Sigmoid colon (tissue), 7 donors: Measurements from ENCODE around the gene RASSF5. TPM values are rescaled to one million over a fixed set of nuclear protein-coding genes. Genes with fewer than 3 reads are reported as not detected.

Experiments
- DNase-seq: peaks from one replicate; pipeline ENCODE4 v3.0.0-alpha.2; 2019
- H3K27ac ChIP-seq, 4 donors: fragments of 200-600 bp; sonication (generic); one replicate each; pipeline ENCODE4 v1.5.1; 2016 to 2019; ENCODE audit warnings: mild to moderate bottlenecking in 1 of 4
- H3K27me3 ChIP-seq, 3 donors: fragments of 200-600 bp; sonication (generic); one replicate each; pipeline ENCODE4 v1.5.1; 2019; ENCODE audit warnings: mild to moderate bottlenecking in 1 of 3
- H3K36me3 ChIP-seq, 4 donors: fragments of 200-600 bp; sonication (generic); one replicate each; pipeline ENCODE4 v1.5.1; 2016 to 2019
- H3K4me1 ChIP-seq, 4 donors: fragments of 200-600 bp; sonication (generic); one replicate each; pipeline ENCODE4 v1.5.1; 2017 to 2019
- H3K4me3 ChIP-seq, 4 donors: fragments of 200-600 bp; sonication (generic); one replicate each; pipeline ENCODE4 v1.5.1; 2017 to 2019; ENCODE audit warnings: mild to moderate bottlenecking in 2 of 4, moderate library complexity in 1 of 4
- H3K9me3 ChIP-seq, 4 donors: fragments of 200-600 bp in 3 of 4; sonication (generic) in 3 of 4; one replicate each; pipeline versions ENCODE4 v1.5.1 to v1.6.1; 2013 to 2019
- EP300 ChIP-seq, 4 donors: sonication (generic); formaldehyde crosslinking; IDR thresholded peaks; one replicate each; pipeline ENCODE4 v1.6.1; 2017; ENCODE audit warnings: antibody characterized with exemption in 4 of 4
- POLR2A ChIP-seq, 2 donors: fragments of 450-650 bp; IDR thresholded peaks; one replicate each; pipeline ENCODE4 v1.6.1; 2016; ENCODE audit warnings: antibody characterized with exemption in 2 of 2, mild to moderate bottlenecking in 2 of 2, moderate library complexity in 2 of 2
- POLR2AphosphoS5 ChIP-seq, 4 donors: sonication (generic); formaldehyde crosslinking; IDR thresholded peaks; one replicate each; pipeline ENCODE4 v1.6.1; 2017; ENCODE audit warnings: antibody characterized with exemption in 4 of 4
- WGBS, 2 donors: extraction: QIAGEN DNeasy Blood & Tissue Kit; methylation state at CpG; one replicate each; pipeline ENCODE4 v1.1.7; 2013; 5-methylcytosine and 5-hydroxymethylcytosine counted together
- intact Hi-C: fragments of 100-400 bp; cut with DNase I; formaldehyde crosslinking; loops from one replicate; pipeline ENCODE4 v1.15.1; 2023
- polyA plus RNA-seq, 3 donors: library from polyadenylated mRNA; stranded (reverse); fragments of 200-250 nt; gene quantifications; one replicate each; pipeline ENCODE4 v1.2.3, GENCODE V29; 2013
- total RNA-seq, 4 donors: library from RNA; depleted of rRNA; stranded (reverse); fragments of >200 nt; gene quantifications; one replicate each; pipeline ENCODE4 v1.1.0, GENCODE V29; 2016
- TF ChIP-seq, protein P1 (sequence below), 4 experiments: fragments of 450-650 bp in 3 of 4; fragments of 200-600 bp in 1 of 4; IDR thresholded peaks; one replicate each; pipeline ENCODE4 v1.5.1; 2016 to 2019; ENCODE audit warnings: antibody characterized with exemption in 4 of 4, mild to moderate bottlenecking in 3 of 4, moderate library complexity in 2 of 4
- donor health status: healthy with polysubstance abuse.
- donor health status: Bipolar disorder and iron deficiency.
- donor health status: healthy.

Gene RASSF5
- total and polyA plus RNA-seq, 7 donors = 2.5 to 25.9 (median 4.3) TPM

DNA sequence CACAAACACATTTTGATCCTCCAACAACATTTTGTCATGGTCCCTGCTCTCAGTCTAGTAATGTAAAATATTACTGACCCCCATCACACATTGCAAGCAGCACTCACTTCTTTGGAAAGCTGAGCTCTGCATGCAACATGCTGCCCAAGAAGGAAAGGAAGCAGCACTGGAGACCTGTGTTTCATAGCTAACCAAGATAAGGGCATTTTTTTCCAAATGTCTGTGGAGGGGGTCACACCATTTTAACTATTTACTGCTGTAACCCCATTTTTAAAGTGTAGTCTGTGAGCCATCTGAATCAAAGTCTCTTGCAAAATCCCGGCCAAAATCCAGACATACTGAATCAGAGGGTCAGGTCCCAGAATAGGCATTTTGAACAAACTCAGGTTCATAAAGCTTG, 4.5 kb upstream of the RASSF5 start:
- DNase-seq = no peak
- TF ChIP-seq POLR2A (IDR thresholded peaks at IDR 0.05) = no peak
- no peak for TF ChIP-seq EP300 (IDR thresholded peaks at IDR 0.05)
- TF ChIP-seq POLR2AphosphoS5 (IDR thresholded peaks at IDR 0.05) = no peak
- TF ChIP-seq, protein P1, sequence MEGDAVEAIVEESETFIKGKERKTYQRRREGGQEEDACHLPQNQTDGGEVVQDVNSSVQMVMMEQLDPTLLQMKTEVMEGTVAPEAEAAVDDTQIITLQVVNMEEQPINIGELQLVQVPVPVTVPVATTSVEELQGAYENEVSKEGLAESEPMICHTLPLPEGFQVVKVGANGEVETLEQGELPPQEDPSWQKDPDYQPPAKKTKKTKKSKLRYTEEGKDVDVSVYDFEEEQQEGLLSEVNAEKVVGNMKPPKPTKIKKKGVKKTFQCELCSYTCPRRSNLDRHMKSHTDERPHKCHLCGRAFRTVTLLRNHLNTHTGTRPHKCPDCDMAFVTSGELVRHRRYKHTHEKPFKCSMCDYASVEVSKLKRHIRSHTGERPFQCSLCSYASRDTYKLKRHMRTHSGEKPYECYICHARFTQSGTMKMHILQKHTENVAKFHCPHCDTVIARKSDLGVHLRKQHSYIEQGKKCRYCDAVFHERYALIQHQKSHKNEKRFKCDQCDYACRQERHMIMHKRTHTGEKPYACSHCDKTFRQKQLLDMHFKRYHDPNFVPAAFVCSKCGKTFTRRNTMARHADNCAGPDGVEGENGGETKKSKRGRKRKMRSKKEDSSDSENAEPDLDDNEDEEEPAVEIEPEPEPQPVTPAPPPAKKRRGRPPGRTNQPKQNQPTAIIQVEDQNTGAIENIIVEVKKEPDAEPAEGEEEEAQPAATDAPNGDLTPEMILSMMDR (IDR thresholded peaks at IDR 0.05) = no peak
- intact Hi-C loops = no loop called here
- Histone ChIP-seq H3K36me3 (no peaks in the 10 kb centered on the region), H3K27ac (no peak overlapping the region), H3K4me3 (no peak overlapping the region), H3K4me1 (peaks cover 0 to 35% (median 12%) of the 10 kb centered on the region in 4 donors), H3K27me3 (peaks cover 3 to 12% (median 6%) of the 10 kb centered on the region in 3 donors), H3K9me3 (no peaks in the 10 kb centered on the region)
- WGBS, 2 donors = 95 to 99% methylated on average over 1 of the region's 1 CpG

DNA sequence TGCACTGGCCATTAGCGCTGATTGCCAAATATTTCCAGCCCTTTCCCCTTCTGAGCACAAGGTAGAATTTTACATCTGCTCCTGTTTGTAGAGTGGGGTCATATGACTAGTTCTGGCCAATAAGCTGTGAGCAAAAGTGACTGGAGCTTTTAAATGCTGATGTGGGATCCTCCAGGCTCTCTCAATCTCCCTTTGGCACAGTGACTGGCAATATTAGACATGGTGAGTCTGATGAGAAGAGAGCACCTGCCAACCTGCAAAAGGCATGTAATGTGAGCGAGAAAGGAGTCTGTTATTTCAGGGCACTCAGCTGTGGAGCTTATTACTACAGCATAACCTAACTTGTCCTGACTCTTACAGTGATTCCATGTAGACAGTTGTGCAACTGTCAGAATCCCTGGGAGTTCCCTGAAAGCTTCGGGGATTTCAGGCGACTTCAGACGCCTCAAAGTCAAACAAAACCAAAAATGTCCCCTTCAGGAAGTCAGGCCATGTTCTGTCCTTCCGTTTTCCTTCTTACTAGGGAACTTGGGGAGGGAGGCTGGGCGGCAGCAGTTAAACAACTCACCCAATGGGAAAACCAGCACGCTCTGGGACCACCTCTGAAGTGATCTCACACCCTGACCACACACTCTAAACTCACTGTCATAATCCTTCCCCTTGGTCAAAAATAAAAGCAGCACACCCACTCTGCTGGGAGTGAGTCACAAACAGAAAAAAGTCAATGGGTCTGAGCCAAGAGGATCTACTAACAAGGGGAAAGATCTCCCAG, 3.6 kb upstream of the RASSF5 start:
- peak; percentile 80 for DNase-seq
- intact Hi-C loops = no loop called here
- WGBS, 2 donors = 61 to 76% methylated on average over 8 of the region's 8 CpGs
- peaks cover 0 to 43% (median 19%) of the 10 kb centered on the region in 4 donors for H3K4me1 ChIP-seq
- H3K9me3 ChIP-seq = no peaks in the 10 kb centered on the region
- H3K36me3 ChIP-seq = no peaks in the 10 kb centered on the region
- peak overlapping the region in 1 of 4 donors; percentile 41 for H3K27ac ChIP-seq
- H3K4me3 ChIP-seq = no peak overlapping the region
- TF ChIP-seq POLR2A (IDR thresholded peaks at IDR 0.05) (no peak), POLR2AphosphoS5 (IDR thresholded peaks at IDR 0.05) (peak in 1 of 4 donors; percentile 45), EP300 (IDR thresholded peaks at IDR 0.05) (no peak)
- TF ChIP-seq, protein P1 (IDR thresholded peaks at IDR 0.05) = no peak
- peaks cover 8 to 19% (median 10%) of the 10 kb centered on the region in 3 donors for H3K27me3 ChIP-seq

DNA sequence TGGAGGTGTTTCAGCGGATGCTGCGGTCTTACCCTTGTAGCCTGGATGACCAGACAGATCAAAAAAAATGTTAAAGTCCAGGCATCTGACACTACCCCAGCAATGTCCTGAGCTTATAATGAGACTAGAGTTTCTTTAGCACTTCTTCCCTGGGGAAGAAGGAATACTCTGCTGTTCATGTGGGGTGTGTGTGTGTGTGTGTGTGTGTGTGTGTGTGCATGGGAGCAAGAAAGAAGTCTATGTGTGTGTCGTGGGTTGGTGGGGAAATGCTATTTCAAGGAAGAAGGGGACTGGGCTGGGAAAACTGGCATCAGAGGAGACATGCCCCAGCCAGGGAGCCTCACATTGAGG, 3.0 kb upstream of the RASSF5 start:
- WGBS, 2 donors = 63 to 69% methylated on average over 3 of the region's 3 CpGs
- Histone ChIP-seq H3K9me3 (no peaks in the 10 kb centered on the region), H3K36me3 (no peaks in the 10 kb centered on the region), H3K4me3 (no peak overlapping the region), H3K27ac (peak overlapping the region in 1 of 4 donors; percentile 24), H3K27me3 (peaks cover 8 to 19% (median 10%) of the 10 kb centered on the region in 3 donors), H3K4me1 (peaks cover 0 to 47% (median 22%) of the 10 kb centered on the region in 4 donors)
- intact Hi-C loops = no loop called here
- no peak for DNase-seq
- no peak for TF ChIP-seq EP300 (IDR thresholded peaks at IDR 0.05)
- TF ChIP-seq POLR2A (IDR thresholded peaks at IDR 0.05) = no peak
- no peak for TF ChIP-seq POLR2AphosphoS5 (IDR thresholded peaks at IDR 0.05)
- TF ChIP-seq, protein P1 (IDR thresholded peaks at IDR 0.05) = no peak

DNA sequence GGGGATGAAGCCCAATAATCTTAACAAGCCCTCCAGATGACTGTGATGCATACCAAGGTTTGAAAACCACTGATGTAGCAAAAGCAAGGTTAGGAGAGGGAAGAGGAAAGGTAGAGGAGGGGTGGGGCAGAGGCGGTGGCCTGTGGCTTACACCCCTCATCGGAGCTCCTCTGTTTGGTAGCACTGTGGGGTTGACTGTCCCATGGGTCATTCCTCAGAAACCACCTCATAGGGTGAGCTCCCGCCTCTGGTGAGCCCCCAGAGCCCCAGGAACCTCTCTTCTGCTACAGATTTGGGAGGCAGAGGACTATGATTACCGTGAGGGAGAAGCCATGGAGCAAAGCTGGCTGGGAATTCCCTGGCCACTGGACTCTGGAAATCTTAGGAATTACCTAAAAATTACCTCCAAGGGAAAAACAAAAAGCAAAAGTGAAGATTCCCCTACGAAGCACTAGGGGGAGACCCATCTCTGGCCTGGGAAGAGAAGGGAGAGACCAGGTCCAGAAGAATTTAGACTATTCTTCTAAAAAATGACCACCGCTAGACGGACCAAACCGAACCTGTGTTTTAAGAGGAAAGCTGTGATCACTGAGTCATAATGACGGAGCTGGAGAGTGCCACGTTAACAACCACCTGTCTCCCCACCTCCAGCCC, 1.5 kb upstream of the RASSF5 start:
- peaks cover 0 to 48% (median 22%) of the 10 kb centered on the region in 4 donors for H3K4me1 ChIP-seq
- no peak for DNase-seq

More for the DNA sequence above, 1.5 kb upstream of the RASSF5 start:
- Histone ChIP-seq H3K27ac (no peak overlapping the region), H3K27me3 (peaks cover 8 to 19% (median 10%) of the 10 kb centered on the region in 3 donors), H3K4me3 (no peak overlapping the region), H3K9me3 (no peaks in the 10 kb centered on the region), H3K36me3 (no peaks in the 10 kb centered on the region)
- intact Hi-C loops = no loop called here
- WGBS, 2 donors = 50 to 65% methylated on average over 10 of the region's 10 CpGs
- no peak for TF ChIP-seq POLR2A (IDR thresholded peaks at IDR 0.05)
- TF ChIP-seq, protein P1 (IDR thresholded peaks at IDR 0.05) = peak in 1 of 4 experiments; percentile 24
